Common myeloid progenitor, CD34-positive (primary cell): ENCODE measurements around the gene OR2D3.

Experiments
- CTCF ChIA-PET: fragments of 350-600 bp; sonication (Branson Sonifier 250); formaldehyde crosslinking; loops from one replicate; lab custom pipeline; 2021; ENCODE audit warnings: antibody characterized with exemption; lab: Charles Lee
- POLR2A ChIA-PET: fragments of 350-600 bp; sonication (Branson Sonifier 250); formaldehyde crosslinking; loops from one replicate; lab custom pipeline; 2021; ENCODE audit warnings: antibody characterized with exemption; lab: Charles Lee
- DNase-seq, 3 donors: peaks; one replicate each; pipeline versions ENCODE4 v3.0.0 to v3.0.0-alpha.2; 2013
- H3K27ac ChIP-seq, 2 experiments: 1 replicate in 1 of 2; 2 replicates in 1 of 2; pipeline ENCODE4 v1.7.0; 2013; ENCODE audit warnings: inconsistent platforms in 2 of 2, low read length in 2 of 2, mild to moderate bottlenecking in 2 of 2, low read depth in 1 of 2, moderate library complexity in 1 of 2; ENCODE audit not compliant: severe bottlenecking in 2 of 2, insufficient read depth in 1 of 2, poor library complexity in 1 of 2
- H3K27me3 ChIP-seq, 5 experiments: replicated peaks in 2 of 5; 1 replicate in 3 of 5; 2 replicates in 2 of 5; pipeline versions ENCODE4 v1.6.1 to v1.7.0; 2013; ENCODE audit warnings: low read length in 4 of 5, mild to moderate bottlenecking in 2 of 5, moderate library complexity in 2 of 5, inconsistent platforms in 1 of 5; ENCODE audit not compliant: insufficient read depth in 5 of 5, control insufficient read depth in 4 of 5
- H3K36me3 ChIP-seq, 4 experiments: 1 replicate in 2 of 4; 2 replicates in 2 of 4; pipeline versions ENCODE4 v1.6.1 to v1.7.0; 2013; ENCODE audit warnings: low read length in 3 of 4, control low read depth in 1 of 4, mild to moderate bottlenecking in 1 of 4; ENCODE audit not compliant: control insufficient read depth in 4 of 4, insufficient read depth in 4 of 4
- H3K4me1 ChIP-seq, 4 experiments: 1 replicate in 3 of 4; 2 replicates in 1 of 4; pipeline versions ENCODE4 v1.6.1 to v1.7.1; 2013; ENCODE audit warnings: low read length in 3 of 4, mild to moderate bottlenecking in 3 of 4, control low read depth in 1 of 4, inconsistent platforms in 1 of 4, moderate library complexity in 1 of 4; ENCODE audit not compliant: control insufficient read depth in 4 of 4, insufficient read depth in 4 of 4; ENCODE audit errors: control extremely low read depth in 1 of 4
- H3K4me3 ChIP-seq, 7 experiments: 1 replicate in 4 of 7; 2 replicates in 3 of 7; pipeline versions ENCODE4 v1.5.1 to v1.7.0; 2013; ENCODE audit warnings: mild to moderate bottlenecking in 7 of 7, low read length in 6 of 7, moderate library complexity in 6 of 7, inconsistent platforms in 2 of 7, low read depth in 2 of 7, control low read depth in 1 of 7; ENCODE audit not compliant: insufficient read depth in 4 of 7, control insufficient read depth in 1 of 7; ENCODE audit errors: extremely low read depth in 1 of 7
- H3K9me3 ChIP-seq, 5 experiments: 1 replicate in 4 of 5; 2 replicates in 1 of 5; pipeline versions ENCODE4 v1.6.1 to v1.7.1; 2013; ENCODE audit warnings: low read length in 4 of 5, mild to moderate bottlenecking in 2 of 5, inconsistent platforms in 1 of 5, low read depth in 1 of 5, moderate library complexity in 1 of 5; ENCODE audit not compliant: control insufficient read depth in 4 of 5, insufficient read depth in 2 of 5; ENCODE audit errors: control extremely low read depth in 1 of 5
- WGBS: methylation state at CpG from one replicate; pipeline ENCODE4 v1.1.5; 2013; ENCODE audit not compliant: insufficient coverage; 5-methylcytosine and 5-hydroxymethylcytosine counted together

OR2D3 gene

GRCh38 chr11:6888830-6889229, 32.0 kb upstream of the OR2D3 start:
- H3K4me3 ChIP-seq: no peak overlapping the region
- ChIA-PET POLR2A (no interaction called here), CTCF (no interaction called here)
- H3K27me3 ChIP-seq: peaks cover 0 to 3% (median 0%) of the 10 kb centered on the region in 5 experiments
- peaks cover 0 to 3% (median 0%) of the 10 kb centered on the region in 5 experiments for H3K9me3 ChIP-seq
- no peak overlapping the region for H3K27ac ChIP-seq
- no peaks in the 10 kb centered on the region for H3K36me3 ChIP-seq
- no peak for DNase-seq
- 100% methylated on average over 2 of the region's 4 CpGs for WGBS
- H3K4me1 ChIP-seq: no peaks in the 10 kb centered on the region

- ChIA-PET POLR2A (no interaction called here), CTCF (no interaction called here)
- H3K36me3 ChIP-seq: no peaks in the 10 kb centered on the region
- no peak overlapping the region for H3K4me3 ChIP-seq
- no peaks in the 10 kb centered on the region for H3K4me1 ChIP-seq
- H3K27ac ChIP-seq: no peak overlapping the region
- no CpG with 5 or more reads among the region's 1 CpG for WGBS
- H3K9me3 ChIP-seq: peaks cover 0 to 3% (median 0%) of the 10 kb centered on the region in 5 experiments
- DNase-seq: no peak
- H3K27me3 ChIP-seq: peaks cover 0 to 3% (median 0%) of the 10 kb centered on the region in 5 experiments
These were observed 31.0 kb upstream of the OR2D3 start for GRCh38 chr11:6889835-6890234.

GRCh38 chr11:6892400-6892799, 28.4 kb upstream of the OR2D3 start, which contains the start of gene OR2D2:
OR2D2 (minus strand) TSS chr11:6892500; CDS start chr11:6892500, 0 bp downstream.
- no peak for DNase-seq
- Histone ChIP-seq H3K27me3 (no peaks in the 10 kb centered on the region), H3K4me1 (no peaks in the 10 kb centered on the region), H3K4me3 (no peak within 1 kb of the TSS), H3K9me3 (peaks cover 0 to 3% (median 0%) of the 10 kb centered on the region in 5 experiments), H3K36me3 (no peaks in the 10 kb centered on the region), H3K27ac (no peak within 1 kb of the TSS)
- 100% methylated on average over 2 of the region's 2 CpGs for WGBS
- CTCF ChIA-PET: no interaction called here
- POLR2A ChIA-PET: no interaction called here

- ChIA-PET POLR2A (no interaction called here), CTCF (no interaction called here)
- no peak for DNase-seq
- Histone ChIP-seq H3K4me3 (no peak overlapping the region), H3K9me3 (no peaks in the 10 kb centered on the region), H3K27ac (no peak overlapping the region), H3K27me3 (no peaks in the 10 kb centered on the region), H3K4me1 (no peaks in the 10 kb centered on the region), H3K36me3 (no peaks in the 10 kb centered on the region)
These were observed 26.7 kb upstream of the OR2D3 start for GRCh38 chr11:6894097-6894496.

- H3K4me1 ChIP-seq: no peaks in the 10 kb centered on the region
- no peaks in the 10 kb centered on the region for H3K27me3 ChIP-seq
- no peaks in the 10 kb centered on the region for H3K36me3 ChIP-seq
- H3K4me3 ChIP-seq: no peak overlapping the region
- H3K9me3 ChIP-seq: no peaks in the 10 kb centered on the region
- CTCF ChIA-PET: no interaction called here
- POLR2A ChIA-PET: no interaction called here
- no peak overlapping the region for H3K27ac ChIP-seq
- no peak for DNase-seq
These were observed 25.8 kb upstream of the OR2D3 start for GRCh38 chr11:6895010-6895409.

GRCh38 chr11:6898911-6899310, 21.9 kb upstream of the OR2D3 start:
- ChIA-PET POLR2A (no interaction called here), CTCF (no interaction called here)
- no peaks in the 10 kb centered on the region for H3K9me3 ChIP-seq
- no peak for DNase-seq
- no peak overlapping the region for H3K4me3 ChIP-seq
- no peak overlapping the region for H3K27ac ChIP-seq
- WGBS: no CpG with 5 or more reads among the region's 1 CpG
- H3K36me3 ChIP-seq: no peaks in the 10 kb centered on the region
- H3K4me1 ChIP-seq: no peaks in the 10 kb centered on the region
- H3K27me3 ChIP-seq: no peaks in the 10 kb centered on the region

GRCh38 chr11:6900327-6900999, 20.3 kb upstream of the OR2D3 start:
- no peaks in the 10 kb centered on the region for H3K27me3 ChIP-seq
- DNase-seq: no peak
- H3K36me3 ChIP-seq: no peaks in the 10 kb centered on the region
- POLR2A ChIA-PET: no interaction called here
- CTCF ChIA-PET: no interaction called here
- 82% methylated on average over 2 of the region's 2 CpGs for WGBS
- H3K4me1 ChIP-seq: no peaks in the 10 kb centered on the region
- no peak overlapping the region for H3K27ac ChIP-seq
- no peaks in the 10 kb centered on the region for H3K9me3 ChIP-seq
- H3K4me3 ChIP-seq: no peak overlapping the region
